B cell (primary cell): ENCODE data around the gene ISLR2. TPM values are rescaled to one million over a fixed set of nuclear protein-coding genes. Genes with fewer than 3 reads are reported as not detected.

ENCODE experiments used
- ATAC-seq: fragments of 200-7000 bp; cut with Tn5 transposase; one replicate; pipeline ENCODE4 v1.10.0; 2021; ENCODE audit warnings: low read depth, mild to moderate bottlenecking, moderate number of reproducible peaks, moderate library complexity
- CTCF ChIA-PET: fragments of 350-600 bp; sonication (Branson Sonifier 250); formaldehyde crosslinking; loops from one replicate; lab custom pipeline; 2021; ENCODE audit warnings: antibody characterized with exemption, inconsistent platforms; lab: Charles Lee
- POLR2A ChIA-PET: fragments of 350-600 bp; sonication (Branson Sonifier 250); formaldehyde crosslinking; loops from one replicate; lab custom pipeline; 2021; ENCODE audit warnings: antibody characterized with exemption; lab: Charles Lee
- DNase-seq: peaks from one replicate; pipeline ENCODE4 v3.0.0; 2013
- H2AFZ ChIP-seq: 2 replicates; pipeline ENCODE4 v1.6.1; 2012; ENCODE audit warnings: mild to moderate bottlenecking, low read depth, low read length; ENCODE audit not compliant: insufficient read depth, poor library complexity, severe bottlenecking
- H3K27ac ChIP-seq, 2 donors: 1 replicate in 1 of 2; 2 replicates in 1 of 2; pipeline ENCODE4 v1.5.1; 2012 to 2013; ENCODE audit warnings: low read length in 2 of 2, mild to moderate bottlenecking in 2 of 2, moderate library complexity in 1 of 2
- H3K27me3 ChIP-seq, 4 experiments: fragments of 200-600 bp in 1 of 4; sonication (generic) in 1 of 4; replicated peaks in 1 of 4; 1 replicate in 2 of 4; 2 replicates in 2 of 4; pipeline versions ENCODE4 v1.6.1 to v1.7.0; 2013 to 2016; ENCODE audit warnings: low read length in 3 of 4, mild to moderate bottlenecking in 2 of 4, mixed read lengths in 1 of 4, moderate library complexity in 1 of 4; ENCODE audit not compliant: insufficient read depth in 4 of 4, control insufficient read depth in 3 of 4; ENCODE audit errors: control extremely low read depth in 1 of 4
- H3K36me3 ChIP-seq, 2 experiments: replicated peaks in 1 of 2; 1 replicate in 1 of 2; 2 replicates in 1 of 2; pipeline versions ENCODE4 v1.6.1 to v1.7.1; 2013; ENCODE audit warnings: low read length in 1 of 2; ENCODE audit not compliant: insufficient read depth in 2 of 2, control insufficient read depth in 1 of 2; ENCODE audit errors: control extremely low read depth in 1 of 2, extremely low read depth in 1 of 2
- H3K4me1 ChIP-seq, 2 donors: fragments of 200-600 bp in 1 of 2; sonication (generic) in 1 of 2; 1 replicate in 1 of 2; 2 replicates in 1 of 2; pipeline versions ENCODE4 v1.5.1 to v1.6.1; 2013 to 2017; ENCODE audit warnings: low read length in 2 of 2; ENCODE audit not compliant: control insufficient read depth in 2 of 2, insufficient read depth in 2 of 2
- H3K4me2 ChIP-seq: replicated peaks from 2 replicates; pipeline ENCODE3; 2012; ENCODE audit warnings: mild to moderate bottlenecking, low read depth, low read length; ENCODE audit not compliant: poor library complexity, severe bottlenecking
- H3K4me3 ChIP-seq, 5 experiments: fragments of 200-600 bp in 1 of 5; sonication (generic) in 1 of 5; 1 replicate in 3 of 5; 2 replicates in 2 of 5; pipeline versions ENCODE4 v1.5.1 to v1.7.0; 2011 to 2016; ENCODE audit warnings: low read length in 4 of 5, mild to moderate bottlenecking in 4 of 5, low read depth in 2 of 5, control low read depth in 1 of 5, moderate library complexity in 1 of 5; ENCODE audit not compliant: insufficient read depth in 1 of 5; ENCODE audit errors: control extremely low read depth in 1 of 5, extremely low read depth in 1 of 5
- H3K79me2 ChIP-seq: fragments of 200-600 bp; sonication (generic); one replicate; pipeline ENCODE4 v1.6.0; 2016; ENCODE audit warnings: low read length; ENCODE audit not compliant: control insufficient read depth, insufficient read depth
- H3K9ac ChIP-seq: fragments of 200-600 bp; sonication (generic); 2 replicates; pipeline ENCODE4 v1.6.1; 2017; ENCODE audit warnings: mild to moderate bottlenecking, low read length, moderate library complexity
- H3K9me3 ChIP-seq, 3 donors: one replicate each; pipeline versions ENCODE4 v1.6.1 to v1.7.1; 2013; ENCODE audit warnings: low read length in 2 of 3; ENCODE audit not compliant: control insufficient read depth in 2 of 3, insufficient read depth in 1 of 3; ENCODE audit errors: control extremely low read depth in 1 of 3
- H4K20me1 ChIP-seq: 2 replicates; pipeline ENCODE4 v1.6.0; 2012; ENCODE audit warnings: mild to moderate bottlenecking, low read length; ENCODE audit not compliant: insufficient read depth, control insufficient read depth, poor library complexity, severe bottlenecking
- H3K27ac Mint-ChIP-seq: one replicate; pipeline ENCODE4 v1.8.0; 2021; ENCODE audit warnings: mixed read lengths
- H3K27me3 Mint-ChIP-seq: one replicate; pipeline ENCODE4 v1.8.0; 2021; ENCODE audit warnings: mixed read lengths
- H3K4me1 Mint-ChIP-seq: one replicate; pipeline ENCODE4 v1.8.0; 2021; ENCODE audit warnings: mixed read lengths
- H3K4me3 Mint-ChIP-seq: one replicate; pipeline ENCODE4 v1.8.0; 2021; ENCODE audit warnings: mixed read lengths
- H3K9me3 Mint-ChIP-seq: one replicate; pipeline ENCODE4 v1.8.0; 2022; ENCODE audit warnings: mixed read lengths; ENCODE audit not compliant: insufficient read depth
- CTCF ChIP-seq: fragments of 200-600 bp; IDR thresholded peaks from one replicate; pipeline ENCODE4 v1.8.0; 2022; ENCODE audit warnings: antibody characterized with exemption, mild to moderate bottlenecking
- EZH2 ChIP-seq: IDR thresholded peaks from 2 replicates; pipeline ENCODE4 v1.6.1; 2012; ENCODE audit warnings: borderline replicate concordance, low read depth, mild to moderate bottlenecking, moderate library complexity, low read length; ENCODE audit not compliant: insufficient read depth, poor library complexity, severe bottlenecking
- WGBS: methylation state at CpG from one replicate; pipeline ENCODE4 v1.1.5; 2013; ENCODE audit warnings: missing lambda C conversion rate; ENCODE audit not compliant: insufficient coverage; 5-methylcytosine and 5-hydroxymethylcytosine counted together
- intact Hi-C: fragments of 100-400 bp; cut with micrococcal nuclease; formaldehyde crosslinking; loops from one replicate; pipeline ENCODE4 v1.10.0; 2022
- polyA plus RNA-seq: library from polyadenylated mRNA; depleted of rRNA; stranded (reverse); fragments of >200 nt; gene quantifications from 2 replicates; pipeline ENCODE4 v1.2.3, GENCODE V29; 2012
- total RNA-seq, 2 donors: library from RNA; stranded (reverse); fragments of 120-200 nt in 1 of 2; gene quantifications; 1 replicate in 1 of 2; 2 replicates in 1 of 2; pipeline versions ENCODE4 v1.2.3 to v1.2.4, GENCODE V29; 2013 to 2022

The ISLR2 gene
- total and polyA plus RNA-seq, 2 donors (not counting 1 experiment from before 2014, with no cell fraction given) = not detected

GRCh38 chr15:74141591-74141990 lies 11.2 kb downstream of the ISLR2 start:
- Histone ChIP-seq H3K4me3 (no peak overlapping the region), H3K9me3 (peaks cover 0 to 4% (median 3%) of the 10 kb centered on the region in 3 donors), H3K27ac (no peak overlapping the region), H3K4me1 (peaks cover 8 to 9% of the 10 kb centered on the region in 2 donors), H3K27me3 (peaks cover 0 to 36% (median 16%) of the 10 kb centered on the region in 4 experiments), H3K4me2 (no peak overlapping the region), H4K20me1 (no peaks in the 10 kb centered on the region), H3K36me3 (no peaks in the 10 kb centered on the region), H3K9ac (no peak overlapping the region), H3K79me2 (no peaks in the 10 kb centered on the region), H2AFZ (no peak overlapping the region)
- no CpG with 5 or more reads among the region's 1 CpG for WGBS
- intact Hi-C loops = no loop called here
- ChIA-PET CTCF (interaction anchor here (0.7 to 1.2 kb wide), 2 partner anchors 163 to 169 kb away, joined by 3 read pairs; no protein-coding TSS in a partner anchor), POLR2A (no interaction called here)
- peaks cover 12% of the 10 kb centered on the region for H3K4me1 Mint-ChIP-seq
- ATAC-seq (no peak), DNase-seq (no peak)
- no peak overlapping the region for H3K4me3 Mint-ChIP-seq
- H3K27ac Mint-ChIP-seq = no peak overlapping the region
- no peaks in the 10 kb centered on the region for H3K9me3 Mint-ChIP-seq
- H3K27me3 Mint-ChIP-seq = peaks cover 60% of the 10 kb centered on the region
- TF ChIP-seq CTCF (no peak), EZH2 (no peak)

- POLR2A ChIA-PET = no interaction called here
- Mint-ChIP-seq H3K27ac (no peak overlapping the region), H3K27me3 (peaks cover 52% of the 10 kb centered on the region), H3K9me3 (peaks cover 2% of the 10 kb centered on the region), H3K4me3 (no peak overlapping the region), H3K4me1 (no peaks in the 10 kb centered on the region)
- no peak overlapping the region for H3K27ac ChIP-seq
- H3K36me3 ChIP-seq = no peaks in the 10 kb centered on the region
- H4K20me1 ChIP-seq = no peaks in the 10 kb centered on the region
- CTCF ChIA-PET = interaction anchor here (1.9 kb wide), 1 partner anchor 15 kb away, joined by 4 read pairs; no protein-coding TSS in a partner anchor
- ATAC-seq = no peak
- intact Hi-C loops = no loop called here
- WGBS = 70% methylated on average over 3 of the region's 6 CpGs
- peaks cover 0 to 25% (median 8%) of the 10 kb centered on the region in 4 experiments for H3K27me3 ChIP-seq
- H2AFZ ChIP-seq = no peak overlapping the region
- DNase-seq = no peak
- no peak overlapping the region for H3K4me2 ChIP-seq
- no peak overlapping the region for H3K9ac ChIP-seq
- TF ChIP-seq EZH2 (no peak), CTCF (no peak)
- H3K79me2 ChIP-seq = no peaks in the 10 kb centered on the region
- H3K4me1 ChIP-seq = no peaks in the 10 kb centered on the region
- no peak overlapping the region for H3K4me3 ChIP-seq
- H3K9me3 ChIP-seq = peaks cover 1 to 7% (median 3%) of the 10 kb centered on the region in 3 donors
These were observed 13.9 kb downstream of the ISLR2 start for GRCh38 chr15:74144153-74144775.
